H9 (cell line): ENCODE results near the gene DENND6A. TPM values are rescaled to one million over a fixed set of nuclear protein-coding genes. Genes with fewer than 3 reads are reported as not detected.

Experiments used
- DNase-seq: peaks from one replicate; pipeline ENCODE4 v3.0.0-alpha.2; 2017
- H2AFZ ChIP-seq: one replicate; pipeline ENCODE4 v1.6.1; 2013; ENCODE audit warnings: mild to moderate bottlenecking, low read length, control low read depth, moderate library complexity
- H2AK5ac ChIP-seq: 2 replicates; pipeline ENCODE4 v1.6.1; 2013; ENCODE audit warnings: low read length, control low read depth, mixed read lengths; ENCODE audit not compliant: insufficient read length
- H2BK120ac ChIP-seq: one replicate; pipeline ENCODE4 v1.6.1; 2013; ENCODE audit warnings: low read depth, mild to moderate bottlenecking, low read length, control low read depth, inconsistent platforms; ENCODE audit not compliant: poor library complexity, severe bottlenecking
- H2BK12ac ChIP-seq: 2 replicates; pipeline ENCODE4 v1.6.1; 2013; ENCODE audit warnings: low read length, control low read depth, mixed read lengths, low read depth; ENCODE audit not compliant: insufficient read length
- H2BK15ac ChIP-seq: 2 replicates; pipeline ENCODE4 v1.6.1; 2013; ENCODE audit warnings: low read depth, low read length, control low read depth
- H2BK20ac ChIP-seq: one replicate; pipeline ENCODE4 v1.6.1; 2013; ENCODE audit warnings: low read depth, mild to moderate bottlenecking, low read length, control low read depth, inconsistent platforms; ENCODE audit not compliant: poor library complexity, severe bottlenecking
- H2BK5ac ChIP-seq: 2 replicates; pipeline ENCODE4 v1.6.1; 2013; ENCODE audit warnings: low read length, control low read depth, mixed read lengths; ENCODE audit not compliant: insufficient read length
- H3K14ac ChIP-seq: 2 replicates; pipeline ENCODE4 v1.6.1; 2013; ENCODE audit warnings: low read length, control low read depth; ENCODE audit not compliant: insufficient read depth
- H3K18ac ChIP-seq: 2 replicates; pipeline ENCODE4 v1.6.1; 2013; ENCODE audit warnings: low read depth, mild to moderate bottlenecking, mixed read lengths, low read length, control low read depth; ENCODE audit not compliant: insufficient read length
- H3K23ac ChIP-seq: 2 replicates; pipeline ENCODE4 v1.6.1; 2013; ENCODE audit warnings: low read length, control low read depth, mixed read lengths, low read depth; ENCODE audit not compliant: insufficient read length
- H3K23me2 ChIP-seq: 2 replicates; pipeline ENCODE4 v1.6.1; 2013; ENCODE audit warnings: low read depth, mild to moderate bottlenecking, mixed read lengths, low read length, control low read depth; ENCODE audit not compliant: insufficient read length, poor library complexity, severe bottlenecking
- H3K27ac ChIP-seq: 2 replicates; pipeline ENCODE4 v1.5.1; 2013; ENCODE audit warnings: low read length, control low read depth, mixed read lengths, low read depth; ENCODE audit not compliant: insufficient read length
- H3K27me3 ChIP-seq: 2 replicates; pipeline ENCODE4 v1.6.1; 2013; ENCODE audit warnings: low read length, control low read depth, inconsistent platforms; ENCODE audit not compliant: insufficient read depth
- H3K4ac ChIP-seq: 2 replicates; pipeline ENCODE4 v1.6.1; 2013; ENCODE audit warnings: low read depth, mild to moderate bottlenecking, control low read depth, inconsistent platforms, low read length, moderate library complexity
- H3K4me1 ChIP-seq: 2 replicates; pipeline ENCODE4 v1.6.1; 2013; ENCODE audit warnings: low read length, control low read depth, inconsistent platforms; ENCODE audit not compliant: insufficient read depth
- H3K4me2 ChIP-seq: 2 replicates; pipeline ENCODE4 v1.6.1; 2013; ENCODE audit warnings: low read length, control low read depth, mixed read lengths; ENCODE audit not compliant: insufficient read length, insufficient read depth
- H3K56ac ChIP-seq: 2 replicates; pipeline ENCODE4 v1.6.1; 2013; ENCODE audit warnings: low read depth, mild to moderate bottlenecking, mixed read lengths, low read length, control low read depth; ENCODE audit not compliant: insufficient read length
- H3K79me1 ChIP-seq: 2 replicates; pipeline ENCODE4 v1.6.1; 2013; ENCODE audit warnings: low read depth, mild to moderate bottlenecking, moderate library complexity, low read length, control low read depth, inconsistent platforms; ENCODE audit not compliant: insufficient read depth, poor library complexity, severe bottlenecking
- H3K79me2 ChIP-seq: 2 replicates; pipeline ENCODE4 v1.6.1; 2013; ENCODE audit warnings: low read length, control low read depth, inconsistent platforms; ENCODE audit not compliant: insufficient read depth
- H3K9ac ChIP-seq: 2 replicates; pipeline ENCODE4 v1.6.1; 2013; ENCODE audit warnings: low read length, control low read depth, mixed read lengths; ENCODE audit not compliant: insufficient read length; ENCODE audit errors: extremely low read depth
- H3K9me3 ChIP-seq: one replicate; pipeline ENCODE4 v1.6.1; 2013; ENCODE audit warnings: low read depth, low read length, inconsistent platforms; ENCODE audit not compliant: control insufficient read depth
- H3T11ph ChIP-seq: one replicate; pipeline ENCODE4 v1.6.1; 2013; ENCODE audit warnings: mild to moderate bottlenecking, low read length, control low read depth, inconsistent platforms
- H4K20me1 ChIP-seq: one replicate; pipeline ENCODE4 v1.6.1; 2013; ENCODE audit not compliant: control insufficient read depth, insufficient read length, insufficient read depth
- H4K5ac ChIP-seq: 2 replicates; pipeline ENCODE4 v1.6.1; 2013; ENCODE audit warnings: low read depth, mild to moderate bottlenecking, mixed read lengths, low read length, control low read depth; ENCODE audit not compliant: insufficient read length
- H4K8ac ChIP-seq: replicated peaks from 2 replicates; pipeline ENCODE4 v1.6.1; 2013; ENCODE audit warnings: low read length, control low read depth, mixed read lengths, low read depth; ENCODE audit not compliant: insufficient read length
- H4K91ac ChIP-seq: 2 replicates; pipeline ENCODE4 v1.6.1; 2013; ENCODE audit warnings: low read depth, mild to moderate bottlenecking, moderate library complexity, mixed read lengths, low read length, control low read depth; ENCODE audit not compliant: insufficient read length
- H3K27ac Mint-ChIP-seq, 3 experiments: 2 replicates in 2 of 3; 3 replicates in 1 of 3; pipeline ENCODE4 v1.8.0; 2020 to 2021; ENCODE audit warnings: mixed read lengths in 3 of 3, mild to moderate bottlenecking in 1 of 3, moderate library complexity in 1 of 3
- H3K27me3 Mint-ChIP-seq: 2 replicates; pipeline ENCODE4 v1.8.0; 2021; ENCODE audit warnings: low read depth, mild to moderate bottlenecking, moderate library complexity, mixed read lengths
- H3K36me3 Mint-ChIP-seq, 3 experiments: 2 replicates in 2 of 3; 3 replicates in 1 of 3; pipeline ENCODE4 v1.8.0; 2020 to 2021; ENCODE audit warnings: low read depth in 3 of 3, mixed read lengths in 3 of 3; ENCODE audit not compliant: insufficient read depth in 1 of 3
- H3K4me1 Mint-ChIP-seq, 2 experiments: 2 replicates each; pipeline ENCODE4 v1.8.0; 2020; ENCODE audit warnings: mixed read lengths in 2 of 2
- H3K4me3 Mint-ChIP-seq, 2 experiments: 2 replicates in 1 of 2; 3 replicates in 1 of 2; pipeline ENCODE4 v1.8.0; 2020 to 2021; ENCODE audit warnings: mild to moderate bottlenecking in 2 of 2, mixed read lengths in 2 of 2, moderate library complexity in 1 of 2
- H3K9me3 Mint-ChIP-seq, 2 experiments: 2 replicates in 1 of 2; 3 replicates in 1 of 2; pipeline ENCODE4 v1.8.0; 2020; ENCODE audit warnings: mild to moderate bottlenecking in 2 of 2, mixed read lengths in 2 of 2, moderate library complexity in 1 of 2
- WGBS: extraction: QIAGEN DNeasy Blood & Tissue Kit; methylation state at CpG from one replicate; pipeline ENCODE4 v1.1.7; 2013; ENCODE audit warnings: missing lambda C conversion rate, low lambda C conversion rate, mixed read lengths; ENCODE audit not compliant: insufficient read length; ENCODE audit errors: extremely low coverage; 5-methylcytosine and 5-hydroxymethylcytosine counted together
- total RNA-seq: library from RNA; stranded (reverse); gene quantifications from 2 replicates; pipeline ENCODE4 v1.2.1, GENCODE V29; 2021
- TF ChIP-seq, protein P1 (sequence below): fragments of 200-600 bp; sonication (generic); conservative IDR thresholded peaks from 3 replicates; pipeline ENCODE4 v1.8.0; 2021; ENCODE audit warnings: antibody characterized with exemption, mild to moderate bottlenecking

The DENND6A gene
- total RNA-seq, 1 experiment from 2014 or later = 13.2 TPM

DNA sequence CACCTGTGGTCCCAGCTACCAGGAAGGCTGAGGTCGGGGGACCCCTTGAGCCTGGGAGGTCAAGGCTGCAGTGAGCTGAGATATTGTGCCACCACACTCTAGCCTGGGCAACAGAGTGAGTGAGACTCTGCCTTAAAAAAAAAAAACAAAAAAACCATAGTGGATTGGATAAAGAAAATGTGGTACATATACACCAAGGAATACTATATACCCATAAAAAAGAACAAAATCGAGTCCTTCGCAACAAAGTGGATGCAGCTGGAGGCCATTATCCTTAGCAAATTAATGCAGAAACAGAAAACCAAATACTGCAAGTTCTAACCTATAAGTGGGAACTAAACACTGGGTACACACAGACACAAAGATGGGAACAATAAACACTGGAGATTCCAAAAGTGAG, 75.1 kb downstream of the DENND6A start:
- Histone ChIP-seq H2BK120ac (no peak overlapping the region), H3K27me3 (no peaks in the 10 kb centered on the region), H2BK15ac (no peak overlapping the region), H3K9ac (no peak overlapping the region), H3K4me1 (no peaks in the 10 kb centered on the region), H3K23ac (no peak overlapping the region), H4K20me1 (no peaks in the 10 kb centered on the region), H3K79me2 (no peaks in the 10 kb centered on the region), H2BK12ac (no peak overlapping the region), H3T11ph (no peak overlapping the region), H3K9me3 (no peaks in the 10 kb centered on the region), H3K14ac (no peak overlapping the region), H2BK20ac (no peak overlapping the region), H2BK5ac (no peak overlapping the region), H4K91ac (no peak overlapping the region), H3K4ac (no peak overlapping the region), H3K23me2 (no peaks in the 10 kb centered on the region), H2AFZ (no peak overlapping the region), H3K79me1 (no peaks in the 10 kb centered on the region), H4K8ac (no peak overlapping the region), H4K5ac (no peak overlapping the region), H2AK5ac (no peak overlapping the region), H3K4me2 (no peak overlapping the region), H3K18ac (no peak overlapping the region), H3K56ac (no peak overlapping the region), H3K27ac (no peak overlapping the region)
- H3K36me3 Mint-ChIP-seq = peaks cover 0 to 5% (median 0%) of the 10 kb centered on the region in 3 experiments; a peak in 2 of 7 replicates
- H3K27me3 Mint-ChIP-seq = no peaks in the 10 kb centered on the region
- TF ChIP-seq, protein P1, sequence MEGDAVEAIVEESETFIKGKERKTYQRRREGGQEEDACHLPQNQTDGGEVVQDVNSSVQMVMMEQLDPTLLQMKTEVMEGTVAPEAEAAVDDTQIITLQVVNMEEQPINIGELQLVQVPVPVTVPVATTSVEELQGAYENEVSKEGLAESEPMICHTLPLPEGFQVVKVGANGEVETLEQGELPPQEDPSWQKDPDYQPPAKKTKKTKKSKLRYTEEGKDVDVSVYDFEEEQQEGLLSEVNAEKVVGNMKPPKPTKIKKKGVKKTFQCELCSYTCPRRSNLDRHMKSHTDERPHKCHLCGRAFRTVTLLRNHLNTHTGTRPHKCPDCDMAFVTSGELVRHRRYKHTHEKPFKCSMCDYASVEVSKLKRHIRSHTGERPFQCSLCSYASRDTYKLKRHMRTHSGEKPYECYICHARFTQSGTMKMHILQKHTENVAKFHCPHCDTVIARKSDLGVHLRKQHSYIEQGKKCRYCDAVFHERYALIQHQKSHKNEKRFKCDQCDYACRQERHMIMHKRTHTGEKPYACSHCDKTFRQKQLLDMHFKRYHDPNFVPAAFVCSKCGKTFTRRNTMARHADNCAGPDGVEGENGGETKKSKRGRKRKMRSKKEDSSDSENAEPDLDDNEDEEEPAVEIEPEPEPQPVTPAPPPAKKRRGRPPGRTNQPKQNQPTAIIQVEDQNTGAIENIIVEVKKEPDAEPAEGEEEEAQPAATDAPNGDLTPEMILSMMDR = no peak
- H3K27ac Mint-ChIP-seq = no peak overlapping the region
- peaks cover 2% of the 10 kb centered on the region in 2 experiments for H3K4me1 Mint-ChIP-seq
- no peaks in the 10 kb centered on the region; a peak in 1 of 5 replicates for H3K9me3 Mint-ChIP-seq
- no peak overlapping the region for H3K4me3 Mint-ChIP-seq
- DNase-seq = no peak
- no CpG with 5 or more reads among the region's 3 CpGs for WGBS
